Right renal cortex interstitium (tissue), 3 donors: Measurements from ENCODE around the gene APBA2. TPM values are rescaled to one million over a fixed set of nuclear protein-coding genes. Genes with fewer than 3 reads are reported as not detected.

Source experiments
- DNase-seq, 3 donors: peaks; one replicate each; pipeline ENCODE4 v3.0.0-alpha.2; 2013; ENCODE audit warnings: low read depth in 3 of 3, low spot score in 2 of 3
- polyA plus RNA-seq, 3 donors: library from polyadenylated mRNA; unstranded; fragments of 120-200 nt; gene quantifications; one replicate each; pipeline ENCODE4 v1.2.1, GENCODE V29; 2013; ENCODE audit not compliant: insufficient read length in 3 of 3

The APBA2 gene
- polyA plus RNA-seq, 3 donors: 10.8 to 12.0 (median 11.8) TPM

- no peak for DNase-seq
Measured at GRCh38 chr15:28980709-28981350, 95.1 kb downstream of the APBA2 start.

DNA sequence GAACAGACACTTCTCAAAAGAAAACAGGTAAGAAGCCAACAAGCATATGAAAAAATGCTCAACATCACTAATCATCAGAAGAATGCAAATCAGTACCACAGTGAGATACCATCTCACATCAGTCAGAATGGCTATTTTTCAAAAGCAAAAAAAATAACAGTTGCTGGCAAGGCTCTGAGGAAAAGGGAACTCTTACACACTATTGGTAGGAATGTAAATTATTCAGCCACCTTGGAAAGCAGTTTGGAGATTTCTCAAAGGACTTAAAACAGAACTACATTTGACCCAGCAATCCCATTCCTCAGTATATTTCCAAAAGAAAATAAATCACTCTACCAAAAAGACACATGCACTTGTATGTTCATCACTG lies 95.6 kb downstream of the APBA2 start:
- no peak for DNase-seq

- no peak for DNase-seq
Measured at GRCh38 chr15:28981921-28982320, 96.1 kb downstream of the APBA2 start.

DNA sequence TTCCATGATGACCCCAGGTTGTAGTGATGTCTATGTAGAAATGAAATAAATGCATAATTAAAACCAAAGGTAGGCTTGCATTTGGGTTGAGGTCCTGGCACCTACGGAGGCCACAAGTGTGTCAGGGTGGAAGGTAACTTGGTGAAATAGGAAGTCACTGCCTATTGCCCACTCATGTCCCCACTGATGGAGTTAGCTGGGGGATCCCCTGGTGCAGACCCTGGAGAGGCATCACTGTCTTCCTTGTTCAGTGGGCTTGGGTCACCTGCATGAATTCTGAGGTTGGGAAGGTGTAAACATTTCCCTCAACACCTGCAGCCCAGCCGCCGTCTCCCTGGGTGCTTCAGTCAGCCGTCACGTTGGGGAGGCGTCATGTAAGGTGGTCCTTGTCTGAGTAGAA lies 97.1 kb downstream of the APBA2 start:
- no peak for DNase-seq

DNA sequence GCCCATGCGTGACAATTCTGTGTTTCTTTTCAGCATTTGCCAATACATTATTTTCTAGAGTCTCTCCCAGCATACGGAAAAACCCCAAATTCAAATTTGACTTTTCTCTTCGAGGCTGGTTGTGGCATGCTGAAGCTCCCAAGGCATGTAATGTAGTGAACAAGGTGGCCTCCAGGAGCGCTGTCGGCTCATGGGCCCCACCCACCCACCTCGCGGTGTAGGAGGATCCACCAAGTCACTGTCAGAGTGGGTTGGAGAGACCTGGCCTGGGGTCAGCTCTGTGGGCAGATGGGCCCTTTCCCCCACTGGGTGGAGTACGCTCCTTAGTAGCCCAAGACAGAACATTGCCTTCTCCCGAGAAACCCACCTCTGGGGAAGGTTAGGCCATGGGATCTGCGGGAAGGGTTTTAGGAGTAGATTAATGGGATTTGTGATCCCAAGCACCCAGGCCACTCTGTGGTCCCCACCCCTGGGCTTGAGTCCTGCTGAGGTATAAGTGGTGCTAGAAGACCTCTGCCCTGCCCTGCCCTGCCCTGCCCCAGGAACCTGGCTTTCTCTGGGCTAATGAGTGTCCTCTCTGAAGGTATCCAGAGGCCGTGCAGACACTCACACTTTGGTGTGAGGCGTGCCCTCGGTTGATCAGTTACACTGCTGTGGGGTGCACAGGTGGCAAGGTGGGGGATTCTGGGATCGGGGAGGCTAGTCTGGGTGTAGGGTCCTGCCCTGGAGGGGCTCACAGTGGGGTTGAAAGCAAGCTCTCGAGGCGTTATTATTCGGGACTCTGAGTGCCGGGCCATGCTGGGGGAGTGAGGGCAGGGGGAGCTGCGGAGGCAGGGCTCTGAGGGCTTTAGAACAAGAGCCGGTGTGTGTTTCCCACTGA lies 97.9 kb downstream of the APBA2 start:
- DNase-seq: no peak

- peak in 1 of 3 donors; percentile 23 for DNase-seq
Measured at GRCh38 chr15:28984421-28985315, 98.9 kb downstream of the APBA2 start.

- peak in 1 of 3 donors; percentile 19 for DNase-seq
Measured at GRCh38 chr15:28985316-28985645, 99.5 kb downstream of the APBA2 start.

DNA sequence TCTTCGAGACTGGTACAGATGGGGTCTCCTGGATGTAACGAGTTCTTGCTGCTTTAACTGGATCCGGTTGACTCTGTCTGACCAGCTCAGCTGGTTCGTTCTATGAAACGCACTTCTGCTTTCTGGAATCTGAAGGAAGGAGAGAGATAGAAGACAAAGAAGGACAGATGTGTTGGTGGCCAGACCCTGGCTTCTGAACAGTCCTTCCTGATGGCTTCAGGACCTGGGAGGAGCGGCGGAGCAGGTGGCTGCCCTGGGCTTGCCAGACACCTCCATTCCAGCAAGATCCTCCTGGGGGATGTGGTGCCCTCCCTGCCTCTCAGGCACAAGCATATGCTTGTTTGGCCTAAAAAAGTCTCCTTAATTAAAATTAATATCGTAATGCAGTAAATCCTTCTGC lies 99.9 kb downstream of the APBA2 start:
- no peak for DNase-seq

DNA sequence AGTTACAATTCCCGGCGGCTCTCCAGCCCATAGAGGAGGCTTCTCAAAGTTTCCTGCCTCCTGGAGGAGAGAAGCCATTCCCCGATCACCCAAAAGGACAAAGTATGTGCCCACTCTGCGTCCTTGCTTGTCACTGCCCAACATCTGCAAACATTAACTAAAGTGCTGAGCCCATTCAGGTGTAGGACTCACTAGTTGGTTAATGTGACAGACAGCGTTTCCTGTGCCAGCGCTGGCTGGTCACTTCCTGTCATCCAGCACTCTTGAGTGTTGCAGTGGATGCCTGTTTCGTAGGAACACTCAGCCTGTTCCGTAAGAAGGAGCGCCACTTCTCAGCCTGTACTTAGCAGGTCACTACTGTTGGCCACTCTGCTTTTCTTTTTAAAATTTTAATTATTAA lies 100.3 kb downstream of the APBA2 start:
- DNase-seq: no peak

- no peak for DNase-seq
Measured at GRCh38 chr15:28986726-28987125, 101.0 kb downstream of the APBA2 start.

GRCh38 chr15:28987337-28987736 lies 101.6 kb downstream of the APBA2 start:
- DNase-seq: no peak

DNA sequence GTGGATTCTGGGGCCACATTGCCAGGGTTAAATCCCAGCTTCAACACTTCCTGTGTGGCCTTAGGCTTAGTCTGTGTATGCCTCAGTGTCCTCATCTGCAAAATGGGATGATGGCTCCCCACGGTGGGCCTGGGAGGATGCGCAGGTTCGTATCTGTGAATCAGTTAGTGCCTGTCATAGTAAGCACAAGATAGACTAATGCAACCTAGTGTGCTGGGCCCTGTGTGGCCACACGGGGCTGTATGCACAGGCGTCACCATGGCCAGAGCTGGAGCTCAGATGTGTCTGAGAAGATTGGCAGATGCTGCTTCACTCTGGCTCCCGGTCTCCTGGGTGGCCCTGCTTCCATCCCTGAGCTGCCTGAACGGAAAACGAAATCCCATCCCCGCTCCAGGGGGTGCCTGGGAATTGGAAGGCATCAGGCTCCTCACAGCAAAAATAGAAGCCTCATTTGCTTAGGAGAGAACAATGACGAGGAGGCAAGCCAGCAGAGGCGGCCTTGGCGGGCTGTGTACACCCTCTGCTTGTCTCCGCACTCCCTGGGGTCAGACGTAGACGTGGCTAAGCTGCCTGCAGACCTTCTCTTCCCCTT lies 103.6 kb downstream of the APBA2 start:
- DNase-seq: no peak

DNA sequence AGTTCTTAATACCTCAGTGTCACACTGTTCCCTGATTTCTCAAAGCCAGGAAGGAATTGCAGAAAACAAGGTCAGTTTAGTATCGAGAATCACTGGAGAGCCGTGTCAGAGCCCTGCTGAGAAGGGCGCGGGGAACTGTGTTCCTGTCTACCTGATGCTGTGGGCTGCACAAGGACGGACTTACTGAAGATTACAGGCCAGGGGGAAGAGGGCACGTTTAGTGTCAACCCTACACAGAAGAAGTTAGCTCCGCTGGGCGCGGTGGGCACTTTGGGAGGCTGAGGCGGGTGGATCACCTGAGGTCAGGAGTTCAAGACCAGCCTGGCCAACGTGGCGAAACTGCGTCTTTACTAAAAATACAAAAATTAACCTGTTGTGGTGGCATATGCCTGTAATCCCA lies 104.1 kb downstream of the APBA2 start:
- DNase-seq: no peak

- DNase-seq: no peak
Measured at GRCh38 chr15:28990390-28990789, 104.6 kb downstream of the APBA2 start.

- no peak for DNase-seq
Measured at GRCh38 chr15:28991236-28992171, 105.7 kb downstream of the APBA2 start.

- no peak for DNase-seq
Measured at GRCh38 chr15:28992336-28992864, 106.6 kb downstream of the APBA2 start.

GRCh38 chr15:28993051-28993719 lies 107.4 kb downstream of the APBA2 start:
- no peak for DNase-seq

GRCh38 chr15:28993720-28994053 lies 107.9 kb downstream of the APBA2 start:
- no peak for DNase-seq

GRCh38 chr15:28994142-28994830 lies 108.5 kb downstream of the APBA2 start:
- DNase-seq: no peak
